HFF-Myc (cell line): Measurements from ENCODE around the gene WDR86.

ENCODE experiments used
- DNase-seq: peaks from one replicate; pipeline ENCODE4 v3.0.0-alpha.2; 2011; ENCODE audit warnings: low read depth; ENCODE audit errors: extremely low read depth
- H3K4me3 ChIP-seq: replicated peaks from 2 replicates; pipeline ENCODE4 v1.5.1; 2011; ENCODE audit warnings: low read depth, mild to moderate bottlenecking, control low read depth, low read length
- CTCF ChIP-seq: IDR thresholded peaks from 2 replicates; pipeline ENCODE4 v1.5.1; 2012; ENCODE audit warnings: mild to moderate bottlenecking, low read depth, low read length, control low read depth; ENCODE audit errors: missing control alignments

The WDR86 gene

GRCh38 chr7:151454305-151454704, 44.5 kb upstream of the WDR86 start:
- TF ChIP-seq CTCF: no peak
- no peak overlapping the region for H3K4me3 ChIP-seq
- no peak for DNase-seq

- no peak for DNase-seq
- H3K4me3 ChIP-seq: no peak overlapping the region
- TF ChIP-seq CTCF: no peak
Measured at GRCh38 chr7:151453326-151453791, 43.5 kb upstream of the WDR86 start.

- H3K4me3 ChIP-seq: no peak overlapping the region
- no peak for TF ChIP-seq CTCF
- no peak for DNase-seq
Measured at GRCh38 chr7:151452680-151453325, 43.0 kb upstream of the WDR86 start.

GRCh38 chr7:151451626-151452571, 42.1 kb upstream of the WDR86 start:
- DNase-seq: no peak
- TF ChIP-seq CTCF: no peak
- no peak overlapping the region for H3K4me3 ChIP-seq

- no peak for DNase-seq
- no peak for TF ChIP-seq CTCF
Measured at GRCh38 chr7:151451156-151451555, 41.3 kb upstream of the WDR86 start.

GRCh38 chr7:151449990-151450389, 40.2 kb upstream of the WDR86 start:
- TF ChIP-seq CTCF: no peak
- H3K4me3 ChIP-seq: no peak overlapping the region
- DNase-seq: no peak

More at GRCh38 chr7:151451156-151451555, 41.3 kb upstream of the WDR86 start:
- H3K4me3 ChIP-seq: no peak overlapping the region
